B cell (primary cell): ENCODE data around the gene SIL1.

ENCODE experiments used
- EZH2 ChIP-seq: IDR thresholded peaks from 2 replicates; pipeline ENCODE4 v1.6.1; 2012; ENCODE audit warnings: borderline replicate concordance, low read depth, mild to moderate bottlenecking, moderate library complexity, low read length; ENCODE audit not compliant: insufficient read depth, poor library complexity, severe bottlenecking
- TF ChIP-seq, protein P1 (sequence below): fragments of 200-600 bp; IDR thresholded peaks from one replicate; pipeline ENCODE4 v1.8.0; 2022; ENCODE audit warnings: antibody characterized with exemption, mild to moderate bottlenecking

DNA sequence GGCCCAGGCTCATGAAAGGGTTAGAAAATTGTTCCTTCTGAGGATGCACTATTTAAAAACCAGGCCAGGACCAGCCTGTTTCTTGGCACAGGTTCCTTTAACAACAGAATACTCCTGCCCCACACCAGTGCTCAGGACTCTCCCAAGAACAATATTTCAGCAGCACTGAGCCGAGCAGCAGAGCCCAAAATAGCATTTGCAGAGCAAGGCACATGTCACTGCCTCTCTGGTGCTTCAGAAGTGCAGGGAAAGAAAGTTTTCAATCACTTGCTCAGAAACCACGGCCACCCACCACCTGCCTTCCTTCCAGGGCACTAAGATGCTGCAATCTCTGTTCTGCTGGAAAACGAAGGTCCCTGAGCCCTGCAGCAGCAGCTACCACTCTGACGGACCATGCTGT, 77.6 kb downstream of the SIL1 start:
- TF ChIP-seq, protein P1, sequence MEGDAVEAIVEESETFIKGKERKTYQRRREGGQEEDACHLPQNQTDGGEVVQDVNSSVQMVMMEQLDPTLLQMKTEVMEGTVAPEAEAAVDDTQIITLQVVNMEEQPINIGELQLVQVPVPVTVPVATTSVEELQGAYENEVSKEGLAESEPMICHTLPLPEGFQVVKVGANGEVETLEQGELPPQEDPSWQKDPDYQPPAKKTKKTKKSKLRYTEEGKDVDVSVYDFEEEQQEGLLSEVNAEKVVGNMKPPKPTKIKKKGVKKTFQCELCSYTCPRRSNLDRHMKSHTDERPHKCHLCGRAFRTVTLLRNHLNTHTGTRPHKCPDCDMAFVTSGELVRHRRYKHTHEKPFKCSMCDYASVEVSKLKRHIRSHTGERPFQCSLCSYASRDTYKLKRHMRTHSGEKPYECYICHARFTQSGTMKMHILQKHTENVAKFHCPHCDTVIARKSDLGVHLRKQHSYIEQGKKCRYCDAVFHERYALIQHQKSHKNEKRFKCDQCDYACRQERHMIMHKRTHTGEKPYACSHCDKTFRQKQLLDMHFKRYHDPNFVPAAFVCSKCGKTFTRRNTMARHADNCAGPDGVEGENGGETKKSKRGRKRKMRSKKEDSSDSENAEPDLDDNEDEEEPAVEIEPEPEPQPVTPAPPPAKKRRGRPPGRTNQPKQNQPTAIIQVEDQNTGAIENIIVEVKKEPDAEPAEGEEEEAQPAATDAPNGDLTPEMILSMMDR: no peak
- no peak for TF ChIP-seq EZH2
